Right forelimb (tissue), 1 donor: Measurements from ENCODE around the gene TRIO.

Source experiments
- DNase-seq: peaks from one replicate; pipeline ENCODE4 v3.0.0-alpha.2; 2018

Gene TRIO

DNA sequence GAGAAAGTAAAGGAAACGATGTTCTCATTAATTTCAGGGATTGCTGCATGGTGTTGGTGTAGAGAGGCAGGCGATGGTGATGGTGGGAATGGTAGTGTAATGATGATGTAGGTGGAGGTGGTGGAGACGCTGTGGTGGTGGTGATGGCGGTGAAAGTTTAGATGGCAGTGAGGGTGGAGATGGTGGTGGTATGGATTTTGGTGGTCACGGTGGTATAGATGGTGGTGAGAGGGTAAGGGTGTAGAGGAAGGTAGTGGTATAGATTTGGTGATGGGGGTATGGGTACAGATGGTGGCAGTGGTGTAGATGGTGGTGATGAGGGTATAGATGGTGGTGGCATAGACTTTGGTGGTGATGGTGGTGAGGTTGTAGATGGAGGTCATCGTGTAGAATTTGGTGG, 259.3 kb downstream of the TRIO start:
- no peak for DNase-seq

- no peak for DNase-seq
Measured at GRCh38 chr5:14404780-14405179, 261.6 kb downstream of the TRIO start.

GRCh38 chr5:14405267-14405666, 262.1 kb downstream of the TRIO start:
- no peak for DNase-seq

- DNase-seq: no peak
Measured at GRCh38 chr5:14405706-14406553, 262.8 kb downstream of the TRIO start.

- DNase-seq: no peak
Measured at GRCh38 chr5:14406554-14406849, 263.4 kb downstream of the TRIO start.

DNA sequence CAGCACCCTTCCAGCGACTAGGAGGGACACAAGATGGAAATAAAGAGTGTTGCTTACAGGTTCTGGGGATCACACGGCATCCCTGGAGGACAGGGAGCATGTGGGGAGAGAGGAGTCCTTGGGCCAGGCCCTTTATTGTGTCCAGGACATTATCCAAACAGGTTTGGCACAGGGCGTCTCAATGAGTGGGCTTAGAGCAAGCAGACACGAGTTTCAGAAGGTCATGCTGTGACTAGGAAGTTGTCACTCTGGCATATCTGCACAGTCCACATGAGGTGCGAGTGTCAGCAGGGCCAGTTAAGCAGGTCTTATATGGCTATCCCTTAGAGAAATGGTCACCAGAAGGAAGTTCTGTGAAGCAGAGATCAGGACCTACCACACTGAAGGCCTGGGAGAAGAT, 263.9 kb downstream of the TRIO start:
- no peak for DNase-seq

DNA sequence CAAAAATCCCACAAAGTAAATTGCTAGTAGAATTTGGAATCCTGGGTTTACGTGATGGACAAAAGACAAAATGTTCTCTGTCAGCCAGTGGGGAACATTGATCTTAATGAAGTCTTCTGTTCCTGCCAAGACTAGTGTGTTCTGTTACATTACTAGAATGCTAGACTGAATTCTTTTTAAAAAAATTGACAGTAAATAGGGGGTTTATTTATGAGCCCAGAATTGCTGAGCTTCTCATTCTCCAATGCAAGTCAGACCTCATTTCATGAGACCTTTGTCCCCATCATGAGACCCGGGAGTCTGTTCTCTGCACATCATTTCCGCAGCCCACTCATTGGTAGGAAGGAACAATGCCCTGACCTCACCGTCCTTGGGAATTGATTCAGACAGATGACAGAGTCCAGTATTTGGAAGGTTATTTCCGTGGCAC, 264.6 kb downstream of the TRIO start:
- no peak for DNase-seq

DNA sequence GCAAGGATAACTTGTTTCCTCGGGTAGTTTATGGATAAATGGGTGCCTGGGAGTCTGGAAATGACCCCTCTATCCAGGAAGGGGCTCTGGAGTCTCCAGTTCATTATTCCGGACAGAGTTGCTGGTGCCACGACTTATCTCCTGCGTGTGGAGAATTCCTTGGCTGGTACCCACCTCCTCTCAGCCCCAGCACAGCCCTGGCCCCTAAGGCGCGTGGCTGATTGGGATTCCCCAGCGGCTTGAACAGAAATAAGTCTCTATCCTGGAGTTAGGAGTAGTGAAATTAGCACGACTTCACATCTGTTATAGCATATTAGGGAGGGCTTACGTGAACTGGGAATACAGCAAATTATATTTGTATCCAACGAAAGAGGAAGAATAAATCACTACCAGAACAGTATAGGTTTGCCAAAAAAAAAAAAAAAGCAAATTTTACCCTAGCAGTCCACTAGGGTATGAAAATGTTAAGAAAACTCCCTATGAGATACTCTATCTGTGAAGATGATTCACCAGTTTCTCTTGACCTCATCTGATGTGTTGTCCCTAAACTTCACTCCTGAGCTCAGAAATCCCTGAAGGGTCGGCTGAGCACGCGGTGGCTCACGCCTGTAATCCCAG, 265.9 kb downstream of the TRIO start:
- DNase-seq: no peak

DNA sequence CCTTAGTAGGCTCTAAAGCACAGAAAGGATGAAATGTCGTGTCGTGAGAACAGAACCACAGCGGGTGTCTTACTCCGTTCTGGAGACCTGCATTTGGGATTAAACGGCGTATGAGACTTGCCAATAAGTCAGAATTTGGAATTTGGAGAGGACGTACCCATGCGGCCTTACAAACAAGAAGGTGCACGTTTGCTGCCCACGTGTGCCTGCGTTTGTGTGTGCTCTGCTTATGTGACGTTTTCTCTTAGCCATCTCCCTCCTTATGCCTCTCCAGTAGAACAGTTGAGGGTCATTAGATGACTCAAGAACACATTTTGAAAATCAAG, 266.9 kb downstream of the TRIO start:
- no peak for DNase-seq

GRCh38 chr5:14410394-14411201, 267.5 kb downstream of the TRIO start:
- peak; percentile 72 for DNase-seq

DNA sequence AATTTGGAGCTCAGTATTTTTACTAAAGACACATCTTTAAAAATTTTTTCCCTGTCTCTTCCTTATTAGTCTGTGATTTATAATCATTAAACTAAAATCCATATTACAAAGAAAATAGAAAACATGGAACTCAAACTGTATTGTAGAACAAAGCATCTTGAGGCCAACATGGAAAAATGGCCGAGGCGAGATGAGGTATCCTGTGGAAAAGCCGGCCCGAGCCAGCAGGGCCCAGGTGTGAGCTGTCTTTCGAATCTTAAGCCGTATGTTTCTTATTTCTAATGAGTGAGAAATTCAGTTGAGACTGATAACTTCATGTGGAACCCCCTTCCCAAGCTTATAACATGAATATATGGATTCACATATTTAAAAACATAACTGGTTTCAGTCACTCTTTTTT, 268.1 kb downstream of the TRIO start:
- peak; percentile 59 for DNase-seq

GRCh38 chr5:14413331-14413750, 270.2 kb downstream of the TRIO start:
- DNase-seq: no peak

- no peak for DNase-seq
Measured at GRCh38 chr5:14414007-14414406, 270.9 kb downstream of the TRIO start.

DNA sequence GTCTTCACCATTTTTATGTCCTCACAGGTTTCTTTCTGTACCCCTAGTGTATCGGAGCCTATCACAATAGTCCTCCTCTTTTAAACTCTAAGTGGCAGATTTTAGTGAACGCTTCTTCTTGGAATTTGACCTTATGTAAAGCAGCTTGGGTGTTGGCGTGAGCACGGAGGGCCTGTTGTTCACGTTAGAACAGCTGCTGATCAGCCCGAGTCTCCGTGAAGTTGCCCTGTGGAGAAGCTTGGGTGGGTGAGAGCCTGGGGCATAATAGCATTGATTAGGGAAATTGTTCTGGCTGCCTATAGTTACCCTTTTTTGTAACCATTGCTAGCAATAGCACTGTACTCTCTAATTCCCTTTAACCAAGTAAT, 271.5 kb downstream of the TRIO start:
- DNase-seq: no peak

- DNase-seq: no peak
Measured at GRCh38 chr5:14415024-14415697, 272.0 kb downstream of the TRIO start.

DNA sequence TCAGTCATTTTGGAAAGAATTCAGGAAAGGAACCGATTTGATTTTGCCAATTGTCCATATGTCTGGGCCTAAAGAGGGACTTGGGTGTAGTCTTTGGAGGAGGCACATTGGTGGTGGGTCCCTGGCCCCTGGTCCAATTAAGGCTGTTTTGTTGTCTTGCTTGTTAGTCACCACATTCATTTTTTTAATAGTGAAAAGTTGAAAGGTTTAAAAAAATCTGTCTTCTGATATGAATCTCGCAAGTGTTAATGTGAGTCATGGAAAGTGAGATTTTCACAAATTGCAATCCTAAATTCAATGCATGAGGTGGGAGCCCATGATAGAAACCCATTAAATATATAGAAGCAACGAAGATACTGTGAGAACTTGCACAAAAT, 272.5 kb downstream of the TRIO start:
- DNase-seq: no peak

DNA sequence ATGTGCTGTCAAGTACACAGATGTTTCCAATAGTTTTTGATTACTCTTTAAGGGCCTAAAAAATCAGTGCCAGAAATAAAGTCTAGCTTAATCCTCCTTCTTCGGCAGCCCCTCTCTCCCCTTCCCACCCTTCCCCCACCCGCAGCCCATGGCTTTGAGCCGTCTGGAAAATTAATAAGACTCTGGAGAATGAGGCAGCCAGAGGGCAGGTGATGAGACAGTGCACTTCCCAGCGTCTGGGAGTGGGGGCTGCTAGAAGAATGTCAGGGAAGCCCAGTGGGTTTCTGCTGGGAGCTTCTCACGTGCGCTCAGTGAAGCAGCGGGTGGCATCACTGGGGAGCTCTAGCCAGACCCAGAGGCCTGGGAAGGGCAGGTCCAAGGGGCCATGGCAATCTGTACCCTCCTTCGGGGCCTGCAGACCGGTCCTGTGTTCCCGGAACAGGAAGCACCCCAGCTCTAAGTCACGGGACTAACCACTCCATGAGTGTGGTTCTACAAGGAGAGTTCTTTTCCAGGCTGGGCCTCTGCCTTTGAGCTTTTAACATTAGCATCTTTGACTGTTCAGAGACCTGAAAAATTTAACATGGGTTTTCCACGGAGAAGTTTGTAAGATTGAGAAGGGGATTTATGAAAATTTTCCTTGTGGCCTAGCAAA, 273.6 kb downstream of the TRIO start:
- DNase-seq: peak; percentile 82

- peak; percentile 69 for DNase-seq
Measured at GRCh38 chr5:14417276-14417730, 274.2 kb downstream of the TRIO start.

- DNase-seq: no peak
Measured at GRCh38 chr5:14417792-14418765, 274.9 kb downstream of the TRIO start.

DNA sequence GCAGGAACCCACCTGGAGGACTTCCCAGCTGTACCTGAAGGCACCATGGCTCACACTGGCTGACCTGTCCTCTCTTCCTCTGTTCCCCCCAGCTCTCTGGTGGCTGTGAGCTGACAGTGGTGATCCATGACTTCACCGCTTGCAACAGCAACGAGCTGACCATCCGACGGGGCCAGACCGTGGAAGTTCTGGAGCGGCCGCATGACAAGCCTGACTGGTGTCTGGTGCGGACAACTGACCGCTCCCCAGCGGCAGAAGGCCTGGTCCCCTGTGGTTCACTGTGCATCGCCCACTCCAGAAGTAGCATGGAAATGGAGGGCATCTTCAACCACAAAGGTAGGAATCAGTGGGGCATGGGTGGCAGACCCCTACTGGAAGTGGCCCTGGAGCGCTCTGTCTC, 276.5 kb downstream of the TRIO start:
- DNase-seq: no peak

DNA sequence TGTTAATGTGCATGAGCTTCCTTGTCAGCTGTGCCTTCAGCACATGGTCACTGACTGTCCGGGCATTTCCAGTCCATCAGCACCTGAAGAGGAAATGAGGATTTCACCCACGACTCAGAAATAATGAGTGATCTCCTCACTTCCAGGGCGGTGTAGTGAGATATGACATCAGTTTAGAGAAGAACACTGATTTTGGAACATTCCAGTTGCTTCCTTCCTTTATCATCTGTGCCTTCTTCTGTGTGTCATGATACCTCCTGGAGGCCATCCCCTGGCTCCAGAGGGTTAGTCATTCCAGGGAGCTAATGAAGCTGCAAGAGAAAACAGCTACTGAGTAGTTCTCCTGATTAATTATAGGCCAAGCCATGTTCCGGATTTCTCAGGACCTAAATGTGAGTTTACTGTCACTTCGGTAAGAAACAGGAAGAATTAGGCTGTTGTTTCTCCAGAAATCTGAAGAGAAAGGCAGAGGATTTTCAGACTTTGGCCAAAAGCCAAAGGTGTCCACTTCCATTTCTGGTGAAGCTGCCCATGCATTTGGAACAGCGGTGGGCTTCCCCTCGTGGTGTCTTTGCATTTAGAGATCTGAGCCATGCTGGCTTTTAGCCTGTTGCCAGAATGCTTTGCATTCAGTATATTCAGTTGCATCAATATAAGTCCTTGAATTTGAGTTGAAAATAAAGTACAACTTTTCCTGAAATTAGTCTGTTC, 277.1 kb downstream of the TRIO start:
- no peak for DNase-seq
